Karpas-422 (cell line): ENCODE measurements around the gene SDCBP2. TPM values are rescaled to one million over a fixed set of nuclear protein-coding genes. Genes with fewer than 3 reads are reported as not detected.

Experiments
- DNase-seq: peaks from one replicate; pipeline ENCODE4 v3.0.0-alpha.2; 2015
- H2AFZ ChIP-seq: fragments of 200-600 bp; sonication (generic); 2 replicates; pipeline ENCODE4 v1.6.1; 2014; ENCODE audit warnings: antibody characterized with exemption, low read length, mixed read lengths
- H3K27ac ChIP-seq: fragments of 200-600 bp; sonication (generic); 2 replicates; pipeline ENCODE4 v1.5.1; 2014; ENCODE audit warnings: mild to moderate bottlenecking, low read length, moderate library complexity
- H3K27me3 ChIP-seq: fragments of 200-600 bp; sonication (generic); 2 replicates; pipeline ENCODE4 v1.6.1; 2014; ENCODE audit warnings: low read length, mixed read lengths
- H3K36me3 ChIP-seq: fragments of 200-600 bp; sonication (generic); 2 replicates; pipeline ENCODE4 v1.6.1; 2014; ENCODE audit warnings: low read length, mixed read lengths; ENCODE audit not compliant: insufficient read depth
- H3K4me1 ChIP-seq: fragments of 200-600 bp; sonication (generic); 2 replicates; pipeline ENCODE4 v1.6.1; 2014; ENCODE audit warnings: mild to moderate bottlenecking, low read length, mixed read lengths
- H3K4me2 ChIP-seq: fragments of 200-600 bp; sonication (generic); 2 replicates; pipeline ENCODE4 v1.6.1; 2014; ENCODE audit warnings: low read length, low read depth, mild to moderate bottlenecking; ENCODE audit not compliant: poor library complexity, severe bottlenecking
- H3K4me3 ChIP-seq: fragments of 200-600 bp; sonication (generic); 2 replicates; pipeline ENCODE4 v1.5.1; 2014; ENCODE audit warnings: mild to moderate bottlenecking, antibody characterized with exemption, low read length, mixed read lengths
- H3K79me2 ChIP-seq: fragments of 200-600 bp; sonication (generic); 2 replicates; pipeline ENCODE4 v1.6.1; 2014; ENCODE audit warnings: mild to moderate bottlenecking, low read length, mixed read lengths
- H3K9ac ChIP-seq: fragments of 200-600 bp; sonication (generic); 2 replicates; pipeline ENCODE4 v1.6.0; 2014; ENCODE audit warnings: low read length
- H3K9me2 ChIP-seq: fragments of 200-600 bp; sonication (generic), shearing (Covaris generic); replicated peaks from 2 replicates; pipeline ENCODE4 v1.6.0; 2014; ENCODE audit warnings: mild to moderate bottlenecking, low read length, moderate library complexity; ENCODE audit not compliant: insufficient read depth
- H3K9me3 ChIP-seq: fragments of 300-700, 200-600 bp; sonication (generic); 2 replicates; pipeline ENCODE4 v1.6.1; 2014; ENCODE audit warnings: low read length, mixed read lengths
- H4K20me1 ChIP-seq: fragments of 200-600 bp; sonication (generic); 2 replicates; pipeline ENCODE4 v1.6.1; 2014; ENCODE audit warnings: mild to moderate bottlenecking, antibody characterized with exemption, low read length, low read depth; ENCODE audit not compliant: insufficient read depth
- total RNA-seq: library from RNA; depleted of rRNA; stranded (reverse); fragments of >200 nt; shearing (Covaris generic); gene quantifications from 2 replicates; pipeline ENCODE4 v1.2.3, GENCODE V29; 2014; ENCODE audit warnings: low replicate concordance

SDCBP2 gene
- total RNA-seq, 1 experiment from 2014 or later, result not detected

- H3K4me1 ChIP-seq, result peaks cover 1% of the 10 kb centered on the region
- H3K9me3 ChIP-seq, result no peaks in the 10 kb centered on the region
- H3K4me3 ChIP-seq, result no peak overlapping the region
- H3K9ac ChIP-seq, result no peak overlapping the region
- H3K4me2 ChIP-seq, result no peak overlapping the region
- H3K9me2 ChIP-seq, result no peaks in the 10 kb centered on the region
- H3K36me3 ChIP-seq, result no peaks in the 10 kb centered on the region
- no peak overlapping the region for H2AFZ ChIP-seq
- H3K79me2 ChIP-seq, result no peaks in the 10 kb centered on the region
- no peaks in the 10 kb centered on the region for H4K20me1 ChIP-seq
- no peaks in the 10 kb centered on the region for H3K27me3 ChIP-seq
- DNase-seq, result no peak
- no peak overlapping the region for H3K27ac ChIP-seq
Measured at GRCh38 chr20:1275919-1276318, 53.0 kb downstream of the SDCBP2 start.

DNA sequence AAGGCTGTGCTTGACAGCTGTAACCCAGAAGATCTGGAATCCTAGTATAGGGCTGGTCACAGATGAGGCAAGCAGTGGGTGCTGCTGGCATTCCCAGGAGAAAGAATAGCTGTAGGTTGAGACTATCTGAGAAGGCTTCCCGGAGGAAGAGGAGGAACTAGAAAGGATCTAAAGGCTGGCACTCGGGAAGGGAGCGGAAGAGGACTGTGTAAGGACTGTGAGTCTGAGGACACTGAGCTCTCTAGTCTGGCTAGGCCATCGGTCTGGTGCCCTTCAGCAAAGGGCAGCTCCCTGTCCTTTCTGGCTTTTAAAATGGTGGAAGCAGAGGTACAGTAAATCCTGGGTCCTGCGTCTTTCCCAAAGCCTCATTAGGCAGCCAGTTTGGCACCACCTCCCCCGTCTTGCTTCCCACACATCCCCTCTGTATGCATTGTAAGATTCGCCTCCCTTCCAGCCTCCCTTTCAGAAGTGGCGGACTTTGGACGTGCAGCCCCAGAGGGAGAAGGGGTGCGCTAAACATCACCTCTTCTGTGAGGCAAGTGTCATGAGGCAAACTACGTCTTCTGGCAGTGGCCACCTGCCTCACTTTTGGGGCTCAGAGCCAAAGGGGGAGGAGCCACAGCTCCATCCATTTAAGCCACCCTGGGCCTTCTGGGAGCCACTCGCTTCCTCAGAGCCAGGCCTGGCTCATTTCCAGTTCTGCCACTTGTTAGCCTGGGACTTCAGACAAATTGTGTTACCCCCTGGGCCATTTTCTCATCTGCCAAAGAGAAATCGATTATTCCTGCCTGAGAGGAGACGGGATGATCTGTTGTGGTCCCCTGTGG is 54.2 kb downstream of the SDCBP2 start:
- H3K27me3 ChIP-seq, result no peaks in the 10 kb centered on the region
- no peak for DNase-seq
- no peak overlapping the region for H3K9ac ChIP-seq
- no peaks in the 10 kb centered on the region for H3K36me3 ChIP-seq
- no peak overlapping the region for H3K4me2 ChIP-seq
- no peak overlapping the region for H2AFZ ChIP-seq
- no peaks in the 10 kb centered on the region for H3K79me2 ChIP-seq
- no peaks in the 10 kb centered on the region for H4K20me1 ChIP-seq
- H3K27ac ChIP-seq, result no peak overlapping the region
- H3K9me2 ChIP-seq, result no peaks in the 10 kb centered on the region
- no peaks in the 10 kb centered on the region for H3K9me3 ChIP-seq
- H3K4me3 ChIP-seq, result no peak overlapping the region
- peaks cover 6% of the 10 kb centered on the region for H3K4me1 ChIP-seq

- H3K79me2 ChIP-seq, result no peaks in the 10 kb centered on the region
Measured at GRCh38 chr20:1273366-1273765, 55.6 kb downstream of the SDCBP2 start.

DNA sequence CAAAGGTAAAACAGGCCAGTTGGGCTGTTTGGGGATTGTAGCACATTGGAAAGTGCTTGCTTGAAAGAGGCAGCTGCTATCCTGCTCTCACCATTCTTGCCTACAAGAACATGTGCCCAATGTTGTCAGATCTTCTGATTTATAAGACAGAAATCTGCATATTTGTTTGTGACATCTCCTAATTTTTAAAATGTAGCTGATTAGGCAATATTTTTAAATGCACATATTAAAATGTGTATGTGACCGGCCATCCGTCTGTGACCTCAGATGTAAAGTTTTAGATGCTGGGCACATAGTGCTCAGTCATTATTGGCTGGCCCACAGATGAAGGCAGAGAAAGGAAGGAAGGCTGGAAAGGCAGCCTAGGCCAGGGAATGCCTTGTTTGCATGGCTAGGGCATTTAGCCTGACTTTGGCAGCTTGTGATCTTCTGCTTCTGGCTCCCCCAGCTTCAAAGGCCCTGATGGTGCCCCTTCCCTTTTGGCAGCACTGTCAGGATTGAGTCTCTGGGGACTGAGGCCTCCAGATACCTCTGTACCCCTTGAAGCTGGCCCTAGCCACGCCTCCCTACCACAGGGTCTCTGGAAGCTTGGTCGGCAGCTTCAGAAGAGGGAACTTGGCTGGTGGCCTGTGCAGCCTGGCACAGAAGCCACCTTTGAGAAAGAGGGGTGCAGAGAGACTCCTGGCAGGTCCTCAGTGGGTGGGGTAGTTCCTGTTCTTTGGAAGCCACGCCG is 56.4 kb downstream of the SDCBP2 start:
- Histone ChIP-seq H3K9ac (no peak overlapping the region), H3K9me2 (no peaks in the 10 kb centered on the region), H2AFZ (no peak overlapping the region), H4K20me1 (no peaks in the 10 kb centered on the region), H3K4me1 (peaks cover 6% of the 10 kb centered on the region), H3K27ac (no peak overlapping the region), H3K4me2 (no peak overlapping the region), H3K27me3 (no peaks in the 10 kb centered on the region), H3K79me2 (no peaks in the 10 kb centered on the region), H3K9me3 (no peaks in the 10 kb centered on the region), H3K36me3 (no peaks in the 10 kb centered on the region), H3K4me3 (no peak overlapping the region)
- DNase-seq, result no peak

More at GRCh38 chr20:1273366-1273765, 55.6 kb downstream of the SDCBP2 start:
- no peaks in the 10 kb centered on the region for H3K27me3 ChIP-seq
- no peak overlapping the region for H2AFZ ChIP-seq
- no peak overlapping the region for H3K9ac ChIP-seq
- no peaks in the 10 kb centered on the region for H3K36me3 ChIP-seq
- H3K4me1 ChIP-seq, result peaks cover 6% of the 10 kb centered on the region
- no peak overlapping the region for H3K4me2 ChIP-seq
- no peak for DNase-seq
- no peaks in the 10 kb centered on the region for H3K9me3 ChIP-seq
- no peak overlapping the region for H3K4me3 ChIP-seq
- no peak overlapping the region for H3K27ac ChIP-seq
- H3K9me2 ChIP-seq, result no peaks in the 10 kb centered on the region
- H4K20me1 ChIP-seq, result no peaks in the 10 kb centered on the region

DNA sequence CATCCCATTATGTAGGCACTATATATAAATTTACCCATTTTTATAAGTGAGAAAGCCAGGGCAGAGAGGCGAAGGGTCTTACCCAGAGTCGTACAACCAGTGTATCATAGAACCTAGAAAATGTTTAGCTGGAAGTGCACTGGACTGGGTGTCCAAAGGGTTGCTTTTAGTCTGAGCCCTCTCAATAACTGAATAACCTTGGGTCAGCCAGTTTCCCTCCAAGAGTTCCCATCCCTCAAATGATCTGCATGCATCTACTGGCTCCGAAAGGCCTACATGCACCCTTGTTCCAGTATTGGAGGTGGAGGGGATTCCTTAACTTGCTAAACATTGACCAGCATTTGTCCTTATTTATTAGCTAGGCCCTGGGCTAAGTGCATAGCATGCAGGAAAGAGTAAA is 59.1 kb downstream of the SDCBP2 start:
- no peak overlapping the region for H3K9ac ChIP-seq
- peaks cover 14% of the 10 kb centered on the region for H3K4me1 ChIP-seq
- no peak overlapping the region for H3K4me3 ChIP-seq
- no peaks in the 10 kb centered on the region for H3K27me3 ChIP-seq
- no peaks in the 10 kb centered on the region for H3K9me3 ChIP-seq
- DNase-seq, result no peak
- no peak overlapping the region for H3K27ac ChIP-seq
- no peaks in the 10 kb centered on the region for H3K36me3 ChIP-seq
- no peaks in the 10 kb centered on the region for H3K9me2 ChIP-seq
- no peaks in the 10 kb centered on the region for H3K79me2 ChIP-seq
- no peak overlapping the region for H3K4me2 ChIP-seq
- H2AFZ ChIP-seq, result no peak overlapping the region
- H4K20me1 ChIP-seq, result no peaks in the 10 kb centered on the region

DNA sequence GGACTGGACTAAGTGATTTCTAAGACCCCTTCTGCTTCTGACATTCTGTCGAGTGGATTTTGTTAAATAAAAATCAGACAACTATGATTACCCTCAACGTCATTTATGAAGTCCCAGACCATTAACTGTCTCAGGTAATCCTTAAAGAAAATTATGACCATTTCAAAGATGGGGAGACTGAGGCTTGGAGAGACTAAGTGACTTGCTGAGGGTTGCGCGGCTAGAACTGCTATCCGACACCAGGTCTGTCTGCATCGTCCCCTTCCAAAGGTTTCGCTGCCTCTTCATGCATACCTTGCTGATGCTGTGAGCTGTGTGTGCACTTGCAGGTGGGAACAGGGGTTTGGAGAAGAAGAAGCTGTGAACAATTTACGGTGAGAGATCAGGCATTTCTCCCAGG is 59.7 kb downstream of the SDCBP2 start:
- Histone ChIP-seq H4K20me1 (no peaks in the 10 kb centered on the region), H3K4me3 (no peak overlapping the region), H3K9ac (no peak overlapping the region), H3K9me2 (no peaks in the 10 kb centered on the region), H3K4me1 (peaks cover 14% of the 10 kb centered on the region), H3K4me2 (no peak overlapping the region), H2AFZ (no peak overlapping the region), H3K27me3 (no peaks in the 10 kb centered on the region), H3K36me3 (no peaks in the 10 kb centered on the region), H3K79me2 (no peaks in the 10 kb centered on the region), H3K27ac (no peak overlapping the region), H3K9me3 (no peaks in the 10 kb centered on the region)
- DNase-seq, result no peak

GRCh38 chr20:1267809-1268374 is 61.0 kb downstream of the SDCBP2 start:
- Histone ChIP-seq H2AFZ (no peak overlapping the region), H3K27me3 (no peaks in the 10 kb centered on the region), H3K9ac (no peak overlapping the region), H3K27ac (no peak overlapping the region), H3K36me3 (no peaks in the 10 kb centered on the region), H3K4me3 (no peak overlapping the region), H4K20me1 (no peaks in the 10 kb centered on the region), H3K9me2 (no peaks in the 10 kb centered on the region), H3K9me3 (no peaks in the 10 kb centered on the region), H3K79me2 (no peaks in the 10 kb centered on the region), H3K4me2 (no peak overlapping the region), H3K4me1 (peaks cover 14% of the 10 kb centered on the region)
- no peak for DNase-seq

GRCh38 chr20:1267161-1267560 is 61.8 kb downstream of the SDCBP2 start:
- Histone ChIP-seq H3K4me3 (no peak overlapping the region), H4K20me1 (no peaks in the 10 kb centered on the region), H3K4me1 (peaks cover 14% of the 10 kb centered on the region), H3K9ac (no peak overlapping the region), H3K9me3 (no peaks in the 10 kb centered on the region), H3K79me2 (no peaks in the 10 kb centered on the region), H3K9me2 (no peaks in the 10 kb centered on the region), H3K4me2 (no peak overlapping the region), H3K27me3 (no peaks in the 10 kb centered on the region), H2AFZ (no peak overlapping the region), H3K27ac (no peak overlapping the region), H3K36me3 (no peaks in the 10 kb centered on the region)
- no peak for DNase-seq
